Heart left ventricle (tissue), 16 donors: ENCODE results near the gene MEF2B. TPM values are rescaled to one million over a fixed set of nuclear protein-coding genes. Genes with fewer than 3 reads are reported as not detected.

Experiments used
- ATAC-seq, 4 donors: fragments of 200-7000 bp; cut with Tn5 transposase; one replicate each; pipeline ENCODE4 v1.9.1; 2020 to 2022; ENCODE audit warnings: moderate library complexity in 4 of 4, mild to moderate bottlenecking in 3 of 4, moderate number of reproducible peaks in 1 of 4
- DNase-seq, 5 donors: peaks; one replicate each; pipeline ENCODE4 v3.0.0-alpha.2; 2020
- H3K27ac ChIP-seq, 12 donors: fragments of 200-600 bp; sonication (generic) in 4 of 12; one replicate each; pipeline versions ENCODE4 v1.5.0 to v1.8.0; 2016 to 2022; ENCODE audit warnings: mild to moderate bottlenecking in 2 of 12
- H3K27me3 ChIP-seq, 9 donors: fragments of 200-600 bp; sonication (generic) in 2 of 9; one replicate each; pipeline versions ENCODE4 v1.5.1 to v1.8.0; 2016 to 2022; ENCODE audit warnings: mild to moderate bottlenecking in 3 of 9
- H3K36me3 ChIP-seq, 9 donors: fragments of 200-600 bp; sonication (generic) in 2 of 9; one replicate each; pipeline versions ENCODE4 v1.5.0 to v1.8.0; 2018 to 2022; ENCODE audit warnings: mild to moderate bottlenecking in 2 of 9
- H3K4me1 ChIP-seq, 12 donors: fragments of 200-600 bp; sonication (generic) in 4 of 12; one replicate each; pipeline versions ENCODE4 v1.5.0 to v1.8.0; 2016 to 2022; ENCODE audit warnings: mild to moderate bottlenecking in 3 of 12
- H3K4me3 ChIP-seq, 12 donors: fragments of 200-600 bp; sonication (generic) in 4 of 12; one replicate each; pipeline versions ENCODE4 v1.5.0 to v1.8.0; 2017 to 2022; ENCODE audit warnings: mild to moderate bottlenecking in 9 of 12, moderate library complexity in 4 of 12
- H3K9me3 ChIP-seq, 12 donors: fragments of 200-600 bp; sonication (generic) in 4 of 12; one replicate each; pipeline versions ENCODE4 v1.5.0 to v1.8.0; 2016 to 2022; ENCODE audit warnings: mild to moderate bottlenecking in 1 of 12
- CTCF ChIP-seq, 12 donors: fragments of 200-600 bp; sonication (generic) in 4 of 12; IDR thresholded peaks; one replicate each; pipeline versions ENCODE4 v1.5.0 to v1.8.0; 2018 to 2022; ENCODE audit warnings: antibody characterized with exemption in 12 of 12, mild to moderate bottlenecking in 5 of 12
- POLR2A ChIP-seq, 2 donors: fragments of 450-650 bp; IDR thresholded peaks; one replicate each; pipeline ENCODE4 v1.6.1; 2017; ENCODE audit warnings: antibody characterized with exemption in 2 of 2, mild to moderate bottlenecking in 2 of 2, moderate library complexity in 2 of 2
- WGBS, 4 donors: extraction: QIAGEN DNeasy Blood & Tissue Kit in 2 of 4; methylation state at CpG; one replicate each; pipeline versions ENCODE4 v1.1.5 to v1.1.7; 2013 to 2018; 5-methylcytosine and 5-hydroxymethylcytosine counted together
- intact Hi-C, 10 donors: fragments of 100-400 bp; cut with DNase I; formaldehyde crosslinking; loops; one replicate each; pipeline versions ENCODE4 v1.11.1 to v1.14.2; 2022
- polyA plus RNA-seq, 2 donors: library from polyadenylated mRNA; stranded (reverse); fragments of 200-250 nt; gene quantifications; one replicate each; pipeline ENCODE4 v1.2.3, GENCODE V29; 2013
- total RNA-seq, 9 donors: library from RNA; depleted of rRNA in 2 of 9; stranded (reverse); fragments of >200 nt in 2 of 9; fragmentation: NEBNext Ultra II Directional in 3 of 9; extraction: Animal tissue kit (Norgen Biotek cat#: 25700) in 3 of 9; gene quantifications; one replicate each; pipeline versions ENCODE4 v1.1.0 to v1.2.4, GENCODE V29; 2016 to 2023
- donor health status: ischemic (EF 13 %, LVEDD 7.1; RV severe dilation, severe dysfunction).
- donor health status: healthy with polysubstance abuse.
- donor health status: DM: no; HTN: yes; CAD: no.
- donor health status: DM: no; HTN: no; CAD: no.
- donor health status: ischemic (EF 25% LVEDD 6.9; RV normal size, moderate dysfunction).
- donor health status: ischemic (EF 25% LVEDD 5.7; RV mildly dilated, moderate dysfunction).
- donor health status: healthy.
- donor health status: DM: yes; HTN: yes; CAD: no.
- donor health status: ischemic (EF 35%, LVEDD 5.7; RV mildly dilated, moderate dysfunction).
- donor health status: nonischemic (EF 11% LVEDD 7.7; RV severe dilation, severe dysfunction).
- donor health status: DM: yes; HTN: yes; CAD: no.
- donor health status: PGD.
- donor health status: ischemic (EF 29% LVEDD 5.4; RV normal size, mild dysfunction).
- donor health status: nonischemic (EF 23%, LVEDD 6.1; RV moderate dilation, normal function).

MEF2B gene
- total and polyA plus RNA-seq, 11 donors = 0.23 to 0.92 (median 0.41) TPM; not detected in 1

- Histone ChIP-seq H3K36me3 (no peaks in the 10 kb centered on the region), H3K4me1 (no peaks in the 10 kb centered on the region), H3K27ac (no peak overlapping the region), H3K27me3 (peaks cover 11 to 60% (median 35%) of the 10 kb centered on the region in 9 donors), H3K4me3 (no peak overlapping the region), H3K9me3 (no peaks in the 10 kb centered on the region)
- TF ChIP-seq CTCF (IDR thresholded peaks at IDR 0.05) = no peak
- DNase-seq = no peak
- peak in 3 of 4 donors; percentile 61 to 84 (median 72) for ATAC-seq
- WGBS, 4 donors = 0 to 2% (median 1%) methylated on average over 5 to 8 of the region's 8 CpGs
- intact Hi-C loops = no loop called here
Measured at GRCh38 chr19:19214892-19215291, 44.8 kb upstream of the MEF2B start.

GRCh38 chr19:19214159-19214490 is 44.1 kb upstream of the MEF2B start:
- Histone ChIP-seq H3K27me3 (peaks cover 11 to 66% (median 38%) of the 10 kb centered on the region in 9 donors), H3K4me1 (no peaks in the 10 kb centered on the region), H3K27ac (no peak overlapping the region), H3K4me3 (no peak overlapping the region), H3K9me3 (no peaks in the 10 kb centered on the region), H3K36me3 (no peaks in the 10 kb centered on the region)
- 0 to 6% (median 4%) methylated on average over 5 of the region's 5 CpGs for WGBS, 4 donors
- no peak for TF ChIP-seq CTCF (IDR thresholded peaks at IDR 0.05)
- no peak for TF ChIP-seq POLR2A (IDR thresholded peaks at IDR 0.05)
- no peak for DNase-seq
- intact Hi-C loops = no loop called here
- no peak for ATAC-seq

GRCh38 chr19:19213426-19214158 is 43.5 kb upstream of the MEF2B start:
- no peak overlapping the region for H3K27ac ChIP-seq
- peaks cover 11 to 71% (median 38%) of the 10 kb centered on the region in 9 donors for H3K27me3 ChIP-seq
- H3K9me3 ChIP-seq = no peaks in the 10 kb centered on the region
- intact Hi-C loops = no loop called here
- 45 to 51% (median 48%) methylated on average over 17 to 21 of the region's 21 CpGs for WGBS, 4 donors
- DNase-seq = no peak
- H3K4me1 ChIP-seq = no peaks in the 10 kb centered on the region
- TF ChIP-seq CTCF (IDR thresholded peaks at IDR 0.05) (no peak), POLR2A (IDR thresholded peaks at IDR 0.05) (no peak)
- no peak overlapping the region for H3K4me3 ChIP-seq
- no peaks in the 10 kb centered on the region for H3K36me3 ChIP-seq
- ATAC-seq = no peak

GRCh38 chr19:19212916-19213315 is 42.9 kb upstream of the MEF2B start:
- TF ChIP-seq POLR2A (IDR thresholded peaks at IDR 0.05) = no peak
- no peak for TF ChIP-seq CTCF (IDR thresholded peaks at IDR 0.05)
- Histone ChIP-seq H3K27ac (no peak overlapping the region), H3K36me3 (no peaks in the 10 kb centered on the region), H3K4me1 (no peaks in the 10 kb centered on the region), H3K27me3 (peaks cover 11 to 78% (median 38%) of the 10 kb centered on the region in 9 donors), H3K9me3 (no peaks in the 10 kb centered on the region), H3K4me3 (no peak overlapping the region)
- ATAC-seq = no peak
- DNase-seq = no peak
- 11 to 22% (median 18%) methylated on average over 7 of the region's 7 CpGs for WGBS, 4 donors
- intact Hi-C loops = no loop called here
